Activated CD4-positive, alpha-beta T cell treated with anti-CD3 and anti-CD28 coated beads, Interleukin-10, Interleukin-2, amounts not matched to agents 100 ng/mL and 50 ng/mL, durations not matched to agents 16 hours and 8 hours (primary cell): ENCODE data around the gene SNX14.
"Not testable (repeated sequence)": the region's sequence is repeated elsewhere in the genome, so short reads cannot be mapped to it uniquely, and the experiment has no call there.

Experiments used
- DNase-seq: peaks from one replicate; pipeline ENCODE4 v3.0.0-alpha.2; 2020

The SNX14 gene

GRCh38 chr6:85593438-85594196 is at the start of gene SNX14:
Gene SNX14 (minus strand): TSS chr6:85593858. CDS start chr6:85593718, 140 bp downstream.
- peak; percentile 94 for DNase-seq

- DNase-seq = peak; percentile 100
Measured at GRCh38 chr6:85642774-85643536, 49.3 kb upstream of the SNX14 start, which contains the start of gene SYNCRIP. Gene SYNCRIP (minus strand): TSS chr6:85642886. CDS start chr6:85641439, 1,447 bp downstream.

- DNase-seq = peak; percentile 62
Measured at GRCh38 chr6:85641897-85642773, 48.5 kb upstream of the SNX14 start.

- peak; percentile 27 for DNase-seq
Measured at GRCh38 chr6:85641522-85641896, 47.9 kb upstream of the SNX14 start.

- no peak for DNase-seq
Measured at GRCh38 chr6:85640821-85641220, 47.2 kb upstream of the SNX14 start.

GRCh38 chr6:85637579-85637978 is 43.9 kb upstream of the SNX14 start:
- no peak for DNase-seq

GRCh38 chr6:85632164-85632942 is 38.7 kb upstream of the SNX14 start:
- DNase-seq = no peak

GRCh38 chr6:85631117-85631516 is 37.5 kb upstream of the SNX14 start:
- DNase-seq = not testable (repeated sequence)

GRCh38 chr6:85628353-85628752 is 34.7 kb upstream of the SNX14 start:
- no peak for DNase-seq

- DNase-seq = no peak
Measured at GRCh38 chr6:85620308-85620707, 26.6 kb upstream of the SNX14 start.

- no peak for DNase-seq
Measured at GRCh38 chr6:85614780-85615179, 21.1 kb upstream of the SNX14 start.

GRCh38 chr6:85612690-85613474 is 19.2 kb upstream of the SNX14 start:
- no peak for DNase-seq

- no peak for DNase-seq
Measured at GRCh38 chr6:85610182-85610895, 16.7 kb upstream of the SNX14 start.

- no peak for DNase-seq
Measured at GRCh38 chr6:85602100-85602499, 8.4 kb upstream of the SNX14 start.

- DNase-seq = no peak
Measured at GRCh38 chr6:85600713-85601313, 7.2 kb upstream of the SNX14 start.

- DNase-seq = peak; percentile 49
Measured at GRCh38 chr6:85594197-85594930, 706 bp upstream of the SNX14 start.

GRCh38 chr6:85592033-85592432 is 1.6 kb downstream of the SNX14 start:
- DNase-seq = no peak

GRCh38 chr6:85591207-85591606 is 2.5 kb downstream of the SNX14 start:
- DNase-seq = no peak

GRCh38 chr6:85585741-85586140 is 7.9 kb downstream of the SNX14 start:
- DNase-seq = no peak

- not testable (repeated sequence) for DNase-seq
Measured at GRCh38 chr6:85582832-85583231, 10.8 kb downstream of the SNX14 start.
